MM.1S (cell line): ENCODE results near the gene SC5D.

Experiments
- CTCF ChIP-seq: fragments of 300-600 bp; sonication (generic); IDR thresholded peaks from 2 replicates; pipeline ENCODE4 v1.5.1; 2016; ENCODE audit warnings: antibody characterized with exemption, low read length, mixed read lengths
- EZH2 ChIP-seq: fragments of 300-600 bp; sonication (generic); optimal IDR thresholded peaks from 2 replicates; pipeline ENCODE3; 2017; ENCODE audit warnings: low read depth, mild to moderate bottlenecking, antibody characterized with exemption, low read length, mixed read lengths
- EZH2phosphoT487 ChIP-seq: fragments of 300-600 bp; sonication (generic); IDR thresholded peaks from 2 replicates; pipeline ENCODE4 v1.6.1; 2018; ENCODE audit warnings: antibody characterized with exemption, low read length

- TF ChIP-seq CTCF (no peak), EZH2 (no peak), EZH2phosphoT487 (no peak)
Observed at GRCh38 chr11:121291896-121292494, 576 bp upstream of the SC5D start.
